ENCODE data around the gene C4BPB. TPM values are rescaled to one million over a fixed set of nuclear protein-coding genes. Genes with fewer than 3 reads are reported as not detected.

Gene C4BPB, protein sequence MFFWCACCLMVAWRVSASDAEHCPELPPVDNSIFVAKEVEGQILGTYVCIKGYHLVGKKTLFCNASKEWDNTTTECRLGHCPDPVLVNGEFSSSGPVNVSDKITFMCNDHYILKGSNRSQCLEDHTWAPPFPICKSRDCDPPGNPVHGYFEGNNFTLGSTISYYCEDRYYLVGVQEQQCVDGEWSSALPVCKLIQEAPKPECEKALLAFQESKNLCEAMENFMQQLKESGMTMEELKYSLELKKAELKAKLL
- total RNA-seq, result 0.32 TPM in 1 of 2 replicates, not detected in the other

DNA sequence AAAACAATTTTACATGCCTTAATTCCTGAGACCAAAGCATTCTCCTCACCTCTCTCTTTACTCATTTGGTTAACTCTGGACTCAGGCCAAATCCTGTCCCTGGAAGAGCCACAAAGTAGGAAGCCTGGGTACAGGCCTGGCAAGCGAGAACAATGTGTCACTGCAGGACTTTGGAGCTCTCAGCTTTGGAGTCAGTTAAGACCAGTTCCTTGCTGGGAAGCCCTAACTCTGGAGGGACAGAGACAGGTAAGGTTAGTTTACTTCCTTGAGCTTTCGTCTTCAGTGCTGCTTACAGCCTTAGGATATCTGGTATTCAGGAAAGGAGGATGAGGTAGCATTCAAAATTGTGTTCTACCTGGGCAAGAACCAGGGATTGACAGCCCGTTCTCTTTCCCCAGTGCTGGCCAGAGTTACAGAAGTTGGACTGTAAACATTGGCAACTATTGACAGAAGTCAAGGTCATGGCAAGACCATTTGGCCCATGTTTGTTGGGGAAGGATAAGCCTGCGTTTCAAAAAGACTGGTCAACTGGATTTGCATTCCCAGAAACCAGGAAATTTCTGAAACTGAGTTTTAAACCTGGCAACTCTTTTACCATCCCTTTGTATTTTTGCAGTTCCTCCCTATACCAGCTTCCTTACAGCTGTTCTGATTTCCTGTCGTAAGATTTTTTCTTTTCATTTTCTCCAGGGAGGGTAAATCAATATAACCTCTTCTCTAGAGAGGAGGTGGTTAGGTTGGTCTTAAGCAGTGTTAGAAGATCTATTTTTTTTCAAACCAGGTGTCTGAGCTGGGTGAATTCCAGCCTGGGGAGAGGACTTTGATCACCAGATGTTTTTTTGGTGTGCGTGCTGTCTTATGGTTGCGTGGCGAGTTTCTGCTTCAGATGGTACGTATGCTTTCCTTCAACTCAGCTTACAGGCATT, at the start of gene C4BPB:
C4BPB (plus strand) TSS at position 160 of the 926 bp plus-strand sequence; CDS start at position 832, 672 bp downstream.

DNA sequence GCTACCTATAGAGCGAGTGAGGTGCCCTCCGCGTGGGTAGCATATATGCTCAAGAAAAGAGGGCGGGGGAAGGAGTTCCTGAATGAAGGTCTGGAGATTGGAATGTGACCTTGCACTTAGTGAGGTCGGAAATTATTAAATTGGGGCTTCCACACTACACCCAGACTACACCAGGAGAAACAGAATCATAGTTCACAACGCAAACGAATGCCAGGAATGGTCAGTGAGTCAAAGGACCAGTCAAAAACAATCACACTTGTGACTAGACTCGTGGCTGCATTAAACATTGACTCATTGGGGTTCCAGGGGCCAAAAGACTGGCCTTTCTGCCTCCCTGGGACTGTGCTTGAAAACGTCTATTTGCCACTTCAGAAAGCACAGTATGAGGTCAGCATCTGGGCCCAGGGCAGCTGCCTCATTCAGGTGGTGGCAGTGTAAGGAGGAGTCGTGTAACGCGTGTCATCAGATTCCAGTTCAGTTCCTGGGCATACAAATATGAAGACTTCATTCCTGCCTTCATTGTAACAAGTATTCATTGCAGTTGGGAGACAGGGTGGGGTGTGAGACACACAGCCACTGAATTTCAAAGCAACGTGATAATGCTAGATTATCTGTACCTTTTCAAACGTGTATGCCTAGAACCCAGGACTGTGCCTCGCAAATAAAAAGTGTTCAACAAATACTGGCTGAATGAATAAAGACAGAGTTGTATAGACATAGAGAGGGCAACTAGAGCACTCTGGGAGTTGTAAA, 37.3 kb upstream of the C4BPB start, which contains the start of gene YOD1:
YOD1 (minus strand) TSS at position 18 of the 753 bp plus-strand sequence. CDS start 178 bp downstream, outside the sequence.

DNA sequence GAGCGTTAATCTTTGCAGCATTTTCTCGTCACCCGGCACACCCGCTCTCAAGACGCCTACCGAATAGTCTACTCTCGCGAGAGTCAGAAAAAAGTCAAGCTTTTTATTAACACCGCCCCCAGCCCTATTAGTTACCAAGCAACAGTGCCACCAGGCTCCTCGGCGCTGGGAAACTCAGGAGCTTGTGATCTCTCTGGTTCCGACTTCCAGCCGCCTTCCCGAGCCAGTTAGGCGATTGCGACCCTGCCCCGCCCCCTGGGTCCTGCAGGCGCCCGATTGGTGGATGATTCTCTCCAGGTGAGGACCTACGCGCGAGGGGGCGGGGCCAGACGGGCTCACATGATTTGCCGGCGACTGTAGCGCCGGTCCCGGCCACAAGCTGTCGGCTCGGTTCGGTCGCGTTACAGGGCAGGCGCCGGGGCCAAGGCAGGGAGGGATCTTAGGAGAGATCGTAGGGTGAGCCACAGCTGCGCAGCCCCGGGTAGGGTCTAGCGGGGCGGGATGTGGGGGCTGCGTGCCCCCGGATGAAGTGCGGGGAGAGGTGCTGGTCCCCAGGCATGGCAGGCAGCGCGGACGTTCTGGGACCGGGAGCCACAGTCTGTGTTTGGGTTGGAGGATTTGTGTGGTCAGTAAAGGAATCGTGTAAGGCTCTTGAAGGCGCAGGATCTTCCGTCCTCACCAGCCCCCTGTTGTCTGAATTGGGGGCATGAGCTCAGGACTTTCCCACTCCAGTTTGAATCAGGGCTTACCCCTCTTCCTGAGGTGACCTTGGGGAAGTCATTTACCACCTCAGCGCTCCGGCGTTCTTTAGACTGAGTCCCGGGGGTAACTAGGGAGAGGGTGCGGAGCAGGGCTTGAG, 35.5 kb upstream of the C4BPB start, which contains the start of gene PFKFB2:
PFKFB2 (plus strand) TSS at position 365 of the 859 bp plus-strand sequence. CDS start 1,443 bp downstream, outside the sequence.

DNA sequence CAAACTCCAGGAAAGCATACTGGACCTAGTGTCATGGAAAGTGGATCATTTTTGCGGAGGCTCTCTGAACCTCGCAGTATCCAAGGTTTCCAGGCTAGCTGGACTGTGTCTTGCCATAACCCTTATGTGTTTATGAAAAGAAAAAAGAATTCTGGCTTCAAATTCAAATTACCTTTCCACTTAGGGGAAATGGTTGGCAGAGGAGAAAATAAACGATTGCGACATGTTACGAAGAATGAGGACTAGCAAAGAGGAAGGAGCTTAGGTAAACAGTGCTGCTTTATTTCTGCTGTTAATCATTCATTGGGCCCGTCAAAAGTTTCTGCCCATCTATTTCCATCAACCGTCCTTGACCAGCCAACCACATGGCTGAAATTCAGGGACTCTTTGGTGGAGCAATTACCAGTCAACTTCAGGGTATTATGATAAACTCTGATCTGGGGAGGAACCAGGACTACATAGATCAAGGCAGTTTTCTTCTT, 15.3 kb downstream of the C4BPB start, which contains the start of gene C4BPA:
C4BPA (plus strand) TSS at position 342 of the 482 bp plus-strand sequence. CDS start 8,793 bp downstream, outside the sequence.

Other genes with a start within 250 kb of the C4BPB start
- not detected in 2 replicates for gene IL20, start 223.2 kb upstream of the C4BPB start, total RNA-seq
- 0.15 TPM in 1 of 2 replicates, not detected in the other for gene IL24, start 191.4 kb upstream of the C4BPB start, total RNA-seq
- 0.32 TPM in 1 of 2 replicates, not detected in the other for gene FCMR, start 166.9 kb upstream of the C4BPB start, total RNA-seq
- not detected in 2 replicates for gene PIGR, start 142.4 kb upstream of the C4BPB start, total RNA-seq
- not detected in 2 replicates for gene FCAMR, start 118.4 kb upstream of the C4BPB start, total RNA-seq
- not detected in 2 replicates for gene C1orf116, start 56.1 kb upstream of the C4BPB start, total RNA-seq
- gene YOD1, start 37.7 kb upstream of the C4BPB start, total RNA-seq, result 6.8 and 8.4 TPM in 2 replicates
- 1.4 and 1.6 TPM in 2 replicates for gene PFKFB2, start 35.6 kb upstream of the C4BPB start, total RNA-seq
- not detected in 2 replicates for gene C4BPA, start 15.4 kb downstream of the C4BPB start, total RNA-seq
- 46.0 and 136 TPM in 2 replicates for gene CD55, start 232.8 kb downstream of the C4BPB start, total RNA-seq

Data from epithelial cell of umbilical artery (primary cell).